ENCODE measurements around the gene METAP1.

GRCh38 chr4:99102634-99103033 is 107.1 kb downstream of the METAP1 start:
- TF ChIP-seq CTCF (IDR thresholded peaks at IDR 0.05; ENCODE audit: low read length): no peak
- no peak for TF ChIP-seq EZH2 (optimal IDR thresholded peaks at IDR 0.05; ENCODE audit: low read depth, low read length)
